Transverse colon (tissue), 4 donors: ENCODE measurements around the gene ARAF.

Source experiments
- CTCF ChIP-seq, 5 experiments: fragments of 200-600 bp in 3 of 5; fragments of 450-650 bp in 2 of 5; sonication (generic) in 3 of 5; IDR thresholded peaks; 1 replicate in 2 of 5; 2 replicates in 3 of 5; pipeline ENCODE4 v1.5.1; 2016 to 2017; ENCODE audit warnings: antibody characterized with exemption in 5 of 5, inconsistent platforms in 3 of 5, mild to moderate bottlenecking in 2 of 5, moderate library complexity in 1 of 5
- POLR2AphosphoS5 ChIP-seq, 3 donors: sonication (generic); formaldehyde crosslinking; IDR thresholded peaks; one replicate each; pipeline ENCODE4 v1.6.1; 2016; ENCODE audit warnings: antibody characterized with exemption in 3 of 3

GRCh38 chrX:47515941-47516665 is 44.9 kb upstream of the ARAF start:
- TF ChIP-seq CTCF (IDR thresholded peaks at IDR 0.05): no peak
- TF ChIP-seq POLR2AphosphoS5 (IDR thresholded peaks at IDR 0.05): no peak
